GM12872 (cell line): Measurements from ENCODE around the gene MPZL3.

ENCODE experiments used
- CTCF ChIP-seq: IDR thresholded peaks from 3 replicates; pipeline ENCODE4 v1.5.1; 2011; ENCODE audit warnings: low read depth, mild to moderate bottlenecking, low read length, moderate library complexity; ENCODE audit not compliant: insufficient read depth

MPZL3 gene

DNA sequence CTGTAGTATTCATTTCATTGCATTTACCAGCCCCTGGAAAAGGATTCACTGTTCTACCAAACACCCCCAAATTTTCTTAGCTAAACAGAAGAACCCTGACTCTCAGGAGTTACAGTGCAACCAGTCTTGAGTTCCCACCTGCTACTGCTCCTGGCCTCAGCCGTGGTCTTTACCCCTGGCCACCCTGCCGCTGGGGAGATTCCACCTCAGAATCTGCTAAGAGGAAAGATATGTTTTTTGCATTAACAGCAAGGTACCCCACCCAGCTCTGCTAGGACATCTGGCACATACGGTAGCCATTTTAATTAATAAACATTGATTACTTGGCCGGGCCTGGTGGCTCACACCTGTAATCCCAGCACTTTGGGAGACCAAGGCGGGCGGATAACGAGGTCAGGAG lies 36.4 kb downstream of the MPZL3 start:
- no peak for TF ChIP-seq CTCF

DNA sequence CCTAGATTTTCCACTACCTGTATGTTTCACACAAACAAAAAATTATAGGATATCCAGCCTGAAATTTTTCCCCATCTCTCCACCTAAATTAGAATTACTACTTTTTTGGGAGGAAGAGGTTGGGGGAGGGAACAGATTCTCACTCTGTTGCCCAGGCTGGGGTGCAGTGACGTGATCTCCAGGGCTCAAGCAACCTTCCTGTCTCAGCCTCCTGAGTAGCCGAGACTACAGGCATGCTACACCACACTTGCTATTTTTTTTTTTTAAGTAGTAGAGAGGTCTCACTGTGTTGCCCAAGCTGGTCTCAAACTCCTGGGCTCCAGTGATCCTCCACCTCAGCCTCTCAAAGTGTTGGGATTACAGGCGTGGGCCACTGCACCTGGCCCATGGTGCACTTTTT lies 36.9 kb downstream of the MPZL3 start:
- TF ChIP-seq CTCF = no peak

DNA sequence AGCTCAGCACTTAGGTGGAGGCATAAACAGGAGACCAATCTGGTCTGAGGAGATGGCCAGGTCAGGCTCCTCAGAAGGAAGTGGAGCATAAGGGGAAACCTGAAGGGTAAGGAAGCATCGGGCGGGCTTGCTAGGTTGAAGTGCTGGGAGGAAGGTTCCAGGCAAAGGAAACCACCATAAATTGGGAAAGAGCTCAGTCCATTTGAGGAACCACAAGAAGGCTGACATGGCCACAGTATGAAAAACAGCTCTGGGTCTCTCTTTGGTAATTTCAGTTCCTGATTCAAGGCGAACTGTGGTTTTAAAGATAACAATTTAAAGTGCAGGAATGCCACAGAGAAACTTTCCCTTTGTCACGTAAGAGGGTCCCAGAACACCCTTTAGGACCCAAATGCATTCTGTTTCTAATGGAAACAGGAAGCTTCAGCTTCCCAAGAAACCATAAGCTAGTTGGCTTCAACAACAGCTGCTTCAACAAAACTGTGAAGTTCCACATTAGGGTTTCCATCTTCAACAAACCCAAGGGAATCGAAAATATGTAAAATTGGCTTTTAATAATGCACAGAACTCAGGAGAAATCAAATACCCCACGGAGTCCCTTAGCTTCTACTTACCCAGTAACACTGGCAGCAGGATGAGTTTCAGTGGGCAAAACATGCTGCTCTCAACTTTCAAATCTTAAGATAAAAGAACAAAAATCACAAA lies 37.8 kb downstream of the MPZL3 start:
- no peak for TF ChIP-seq CTCF

GRCh38 chr11:118213781-118214180 lies 38.4 kb downstream of the MPZL3 start:
- TF ChIP-seq CTCF = no peak

DNA sequence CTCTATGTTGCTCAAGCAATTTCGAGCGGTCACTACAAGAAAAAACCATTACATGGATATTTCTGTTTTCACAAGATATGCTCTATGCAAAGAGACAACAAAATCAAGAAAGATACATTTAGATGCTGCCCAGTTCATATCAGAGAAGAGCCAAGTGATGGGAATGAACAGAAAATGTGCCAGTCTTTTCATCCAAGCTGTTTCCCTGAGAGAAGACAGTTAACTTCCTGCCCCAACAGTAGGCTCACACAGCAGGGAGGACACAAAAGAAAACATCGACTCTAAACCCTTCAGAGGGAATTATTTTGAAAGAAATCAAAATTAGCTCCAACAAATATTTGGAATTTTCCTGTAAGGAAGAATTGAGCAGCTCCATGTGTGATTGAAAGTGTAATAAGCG lies 39.0 kb downstream of the MPZL3 start:
- TF ChIP-seq CTCF = no peak

DNA sequence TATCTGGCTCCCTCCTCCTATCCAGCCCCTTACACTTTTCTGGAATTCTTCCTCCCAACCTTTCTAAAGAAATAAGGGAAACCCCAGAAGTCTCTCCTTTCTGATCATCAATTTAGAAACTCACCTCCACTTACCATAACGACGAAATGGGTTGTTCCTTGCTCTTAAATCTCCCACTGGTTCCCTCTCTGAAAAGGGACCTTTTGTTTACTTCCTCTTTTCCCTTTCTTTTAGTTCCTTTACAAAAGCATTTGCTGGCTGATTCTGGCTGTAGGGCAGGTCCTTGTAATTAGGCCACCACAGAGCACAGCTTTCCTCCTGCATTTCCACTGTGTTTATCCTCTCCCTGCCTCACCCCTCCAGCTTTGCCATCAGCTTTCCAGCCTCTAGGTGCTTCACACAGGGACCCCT lies 39.4 kb downstream of the MPZL3 start:
- no peak for TF ChIP-seq CTCF

GRCh38 chr11:118212131-118212725 lies 39.9 kb downstream of the MPZL3 start:
- no peak for TF ChIP-seq CTCF
